PFSK-1 (cell line): ENCODE measurements around the gene OR1S1.

ENCODE experiments used
- FOXP2 ChIP-seq: optimal IDR thresholded peaks from 2 replicates; pipeline ENCODE3; 2011; ENCODE audit warnings: borderline replicate concordance, control low read depth, inconsistent platforms; ENCODE audit not compliant: insufficient read depth; ENCODE audit errors: extremely low read length, extremely low read depth
- POLR2AphosphoS5 ChIP-seq: IDR thresholded peaks from 2 replicates; pipeline ENCODE4 v1.6.1; 2012; ENCODE audit warnings: low read depth, mild to moderate bottlenecking, control low read depth, low read length, moderate library complexity
- SIN3A ChIP-seq: IDR thresholded peaks from 2 replicates; pipeline ENCODE4 v1.6.1; 2012; ENCODE audit warnings: mild to moderate bottlenecking, low read length, moderate library complexity, borderline replicate concordance; ENCODE audit not compliant: insufficient read depth
- TAF1 ChIP-seq: IDR thresholded peaks from 2 replicates; pipeline ENCODE4 v1.6.1; 2012; ENCODE audit warnings: low read length, control low read depth, borderline replicate concordance; ENCODE audit not compliant: insufficient read depth
- TF ChIP-seq, protein P1 (sequence below), 2 experiments: IDR thresholded peaks; 2 replicates each; pipeline versions ENCODE4 v1.6.1 to v1.8.0; 2011 to 2012; ENCODE audit warnings: low read depth in 2 of 2, low read length in 2 of 2, control low read depth in 1 of 2, inconsistent platforms in 1 of 2, mild to moderate bottlenecking in 1 of 2, moderate library complexity in 1 of 2; ENCODE audit not compliant: insufficient read depth in 1 of 2

Gene OR1S1

DNA sequence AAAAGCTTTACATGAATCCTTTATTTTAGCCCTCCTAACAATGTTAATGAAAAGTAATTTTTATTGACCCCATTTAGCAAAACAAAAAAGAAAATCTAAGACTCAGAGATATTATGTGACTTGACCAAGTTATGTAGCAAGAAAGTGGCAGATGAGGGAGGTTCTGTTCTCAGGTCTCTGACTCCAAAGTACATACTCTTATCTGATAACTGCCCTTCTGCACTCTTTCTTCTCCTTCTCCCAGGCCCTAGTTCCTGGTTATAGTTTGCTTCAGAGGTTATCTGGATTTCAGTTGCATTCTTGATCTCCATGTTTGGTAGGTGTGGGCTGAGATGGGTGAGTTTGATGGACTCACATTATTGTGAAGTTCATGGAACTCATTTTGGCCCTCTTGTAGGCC lies 19.1 kb upstream of the OR1S1 start:
- no peak for TF ChIP-seq SIN3A

DNA sequence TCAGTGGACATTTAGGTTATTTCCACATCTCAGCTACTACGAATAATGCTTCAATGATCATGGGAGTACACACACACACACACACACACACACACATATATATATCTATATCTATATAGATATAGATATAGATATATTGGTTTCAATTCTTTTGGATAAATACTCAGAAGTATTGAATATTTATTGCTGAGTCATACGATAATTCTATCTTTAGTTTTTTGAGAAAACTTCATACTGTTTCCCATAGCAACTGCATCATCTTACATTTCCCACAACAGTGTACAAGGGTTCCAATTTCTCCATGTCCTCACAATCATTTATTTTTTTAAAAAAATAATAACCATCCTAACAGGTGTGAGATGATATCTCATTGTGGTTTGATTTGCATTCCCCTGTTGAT lies 16.6 kb upstream of the OR1S1 start:
- TF ChIP-seq FOXP2 (no peak), TAF1 (no peak), SIN3A (no peak), POLR2AphosphoS5 (no peak)
- TF ChIP-seq, protein P1, sequence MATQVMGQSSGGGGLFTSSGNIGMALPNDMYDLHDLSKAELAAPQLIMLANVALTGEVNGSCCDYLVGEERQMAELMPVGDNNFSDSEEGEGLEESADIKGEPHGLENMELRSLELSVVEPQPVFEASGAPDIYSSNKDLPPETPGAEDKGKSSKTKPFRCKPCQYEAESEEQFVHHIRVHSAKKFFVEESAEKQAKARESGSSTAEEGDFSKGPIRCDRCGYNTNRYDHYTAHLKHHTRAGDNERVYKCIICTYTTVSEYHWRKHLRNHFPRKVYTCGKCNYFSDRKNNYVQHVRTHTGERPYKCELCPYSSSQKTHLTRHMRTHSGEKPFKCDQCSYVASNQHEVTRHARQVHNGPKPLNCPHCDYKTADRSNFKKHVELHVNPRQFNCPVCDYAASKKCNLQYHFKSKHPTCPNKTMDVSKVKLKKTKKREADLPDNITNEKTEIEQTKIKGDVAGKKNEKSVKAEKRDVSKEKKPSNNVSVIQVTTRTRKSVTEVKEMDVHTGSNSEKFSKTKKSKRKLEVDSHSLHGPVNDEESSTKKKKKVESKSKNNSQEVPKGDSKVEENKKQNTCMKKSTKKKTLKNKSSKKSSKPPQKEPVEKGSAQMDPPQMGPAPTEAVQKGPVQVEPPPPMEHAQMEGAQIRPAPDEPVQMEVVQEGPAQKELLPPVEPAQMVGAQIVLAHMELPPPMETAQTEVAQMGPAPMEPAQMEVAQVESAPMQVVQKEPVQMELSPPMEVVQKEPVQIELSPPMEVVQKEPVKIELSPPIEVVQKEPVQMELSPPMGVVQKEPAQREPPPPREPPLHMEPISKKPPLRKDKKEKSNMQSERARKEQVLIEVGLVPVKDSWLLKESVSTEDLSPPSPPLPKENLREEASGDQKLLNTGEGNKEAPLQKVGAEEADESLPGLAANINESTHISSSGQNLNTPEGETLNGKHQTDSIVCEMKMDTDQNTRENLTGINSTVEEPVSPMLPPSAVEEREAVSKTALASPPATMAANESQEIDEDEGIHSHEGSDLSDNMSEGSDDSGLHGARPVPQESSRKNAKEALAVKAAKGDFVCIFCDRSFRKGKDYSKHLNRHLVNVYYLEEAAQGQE (IDR thresholded peaks at IDR 0.05; ENCODE audit: insufficient read depth in 1 of 2, low read depth in 2 of 2, low read length in 2 of 2): no peak

DNA sequence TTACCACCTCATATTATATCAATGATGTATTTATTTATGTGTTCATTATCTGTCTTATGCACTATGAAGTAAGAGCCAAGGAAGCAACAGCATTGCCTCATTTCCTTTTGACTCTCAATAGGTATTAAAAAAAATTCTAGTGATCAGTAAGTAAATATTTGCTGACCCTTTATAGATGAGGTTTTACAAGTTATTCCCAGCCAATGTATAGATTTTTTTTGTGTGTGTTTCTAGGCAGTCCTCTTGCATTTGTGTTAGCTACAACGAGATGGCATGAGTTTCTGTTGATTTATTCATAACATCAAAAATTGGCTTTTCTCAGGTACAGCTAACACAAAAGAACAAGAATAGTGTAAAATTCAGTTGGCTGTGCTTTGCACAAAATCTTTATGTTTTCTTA lies 13.2 kb upstream of the OR1S1 start:
- TF ChIP-seq FOXP2: no peak
- no peak for TF ChIP-seq POLR2AphosphoS5
- TF ChIP-seq, protein P1 (IDR thresholded peaks at IDR 0.05; ENCODE audit: insufficient read depth in 1 of 2, low read depth in 2 of 2, low read length in 2 of 2): no peak
- no peak for TF ChIP-seq SIN3A
- no peak for TF ChIP-seq TAF1

DNA sequence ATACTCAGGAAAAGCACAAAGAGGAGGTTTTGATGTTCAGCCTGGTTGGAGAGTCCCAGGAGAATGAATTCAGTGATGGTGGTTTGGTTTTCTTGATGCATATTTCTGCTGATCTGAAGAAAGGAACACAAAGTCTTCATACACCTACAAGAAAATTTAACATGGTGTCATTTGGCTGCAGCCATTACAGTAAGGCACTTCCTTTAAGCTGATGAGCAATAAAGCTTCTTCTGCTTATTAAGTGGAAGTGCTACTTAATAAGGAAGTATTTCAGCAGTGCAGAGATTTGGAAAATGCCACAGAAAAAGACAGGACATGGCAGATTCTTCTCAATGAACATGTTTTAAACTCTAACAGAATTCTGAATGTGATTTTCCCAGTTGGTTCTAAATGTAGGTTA lies 8.5 kb upstream of the OR1S1 start, which contains the start of gene OR1S2:
Gene OR1S2 (minus strand): TSS at position 101 of the 400 bp plus-strand sequence. CDS start 0 bp downstream, at position 101.
- TF ChIP-seq POLR2AphosphoS5: no peak
- TF ChIP-seq FOXP2: no peak
- TF ChIP-seq, protein P1 (IDR thresholded peaks at IDR 0.05; ENCODE audit: insufficient read depth in 1 of 2, low read depth in 2 of 2, low read length in 2 of 2): no peak
- no peak for TF ChIP-seq TAF1
- no peak for TF ChIP-seq SIN3A

DNA sequence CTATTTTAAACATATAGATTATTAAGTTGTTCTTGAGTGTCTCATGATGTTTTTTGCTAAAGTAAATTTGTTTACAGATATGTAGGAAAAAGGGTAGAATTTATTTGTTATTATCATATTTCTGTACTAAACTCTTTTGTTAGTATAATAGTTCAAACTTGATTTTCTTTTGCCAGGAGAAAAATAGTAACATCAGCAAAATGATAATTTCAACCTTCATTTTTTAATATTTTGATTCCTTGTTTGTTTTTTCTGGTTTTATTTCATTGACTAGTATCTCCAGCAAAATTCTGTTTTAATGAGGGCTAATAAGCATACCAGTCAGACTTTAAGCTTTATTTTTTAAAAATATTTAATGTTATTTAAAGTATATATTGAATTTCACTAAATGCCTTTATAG lies 4.0 kb downstream of the OR1S1 start:
- TF ChIP-seq POLR2AphosphoS5: no peak
- TF ChIP-seq TAF1: no peak
- TF ChIP-seq SIN3A: no peak

DNA sequence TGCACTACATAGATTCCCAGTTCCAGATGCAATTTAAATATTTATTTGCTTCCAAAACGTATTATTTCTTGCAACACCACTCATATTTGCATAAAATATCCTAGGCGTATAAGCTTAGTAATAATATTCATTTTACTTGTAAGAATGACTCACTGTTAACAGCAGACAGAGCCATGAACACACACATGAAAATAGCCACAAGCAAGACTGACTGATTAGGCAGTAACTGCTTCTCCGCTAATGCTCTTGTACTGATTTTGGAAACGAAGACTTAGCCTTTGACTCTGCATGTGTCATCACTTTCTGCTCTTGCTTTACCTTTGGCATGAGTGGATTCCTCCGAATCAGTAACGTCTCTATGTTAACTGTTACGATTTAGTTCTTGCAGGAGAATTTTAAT lies 10.2 kb downstream of the OR1S1 start:
- TF ChIP-seq POLR2AphosphoS5: no peak
- TF ChIP-seq SIN3A: no peak
- no peak for TF ChIP-seq FOXP2
